IMR-90 (cell line): ENCODE measurements around the gene RHBDF2.

Source experiments
- CEBPB ChIP-seq: IDR thresholded peaks from 2 replicates; pipeline ENCODE4 v1.6.1; 2012; ENCODE audit warnings: low read depth, low read length, improper control_type of control experiment
- CHD1 ChIP-seq: IDR thresholded peaks from 2 replicates; pipeline ENCODE4 v1.6.1; 2012; ENCODE audit warnings: low read depth, low read length, improper control_type of control experiment
- FOS ChIP-seq: fragments of 150-350 bp; IDR thresholded peaks from 2 replicates; pipeline ENCODE4 v1.6.1; 2016; ENCODE audit warnings: low read depth, low read length
- MAFK ChIP-seq: IDR thresholded peaks from 2 replicates; pipeline ENCODE4 v1.6.1; 2012; ENCODE audit warnings: low read depth, low read length, improper control_type of control experiment
- MXI1 ChIP-seq: IDR thresholded peaks from 2 replicates; pipeline ENCODE4 v1.6.1; 2012; ENCODE audit warnings: low read depth, mild to moderate bottlenecking, low read length, moderate library complexity, borderline replicate concordance
- NFE2L2 ChIP-seq: fragments of 150-350 bp; IDR thresholded peaks from 2 replicates; pipeline ENCODE4 v1.6.1; 2016; ENCODE audit warnings: low read depth, mild to moderate bottlenecking, low read length
- POLR2A ChIP-seq: IDR thresholded peaks from 2 replicates; pipeline ENCODE4 v1.6.1; 2012; ENCODE audit warnings: mild to moderate bottlenecking, low read depth, low read length
- RAD21 ChIP-seq: IDR thresholded peaks from 2 replicates; pipeline ENCODE4 v1.6.1; 2012; ENCODE audit warnings: low read length, improper control_type of control experiment
- RFX5 ChIP-seq: IDR thresholded peaks from 2 replicates; pipeline ENCODE4 v1.8.0; 2012; ENCODE audit warnings: low read depth, mild to moderate bottlenecking, low read length, moderate library complexity
- TF ChIP-seq, protein P1 (sequence below): fragments of 150-350 bp; IDR thresholded peaks from 2 replicates; pipeline ENCODE4 v1.6.1; 2017; ENCODE audit warnings: mild to moderate bottlenecking, antibody characterized with exemption, low read length, low read depth
- TF ChIP-seq, protein P2 (sequence below): conservative IDR thresholded peaks from 2 replicates; pipeline ENCODE4 v1.5.1; 2012; ENCODE audit warnings: mild to moderate bottlenecking, low read depth, low read length, improper control_type of control experiment

DNA sequence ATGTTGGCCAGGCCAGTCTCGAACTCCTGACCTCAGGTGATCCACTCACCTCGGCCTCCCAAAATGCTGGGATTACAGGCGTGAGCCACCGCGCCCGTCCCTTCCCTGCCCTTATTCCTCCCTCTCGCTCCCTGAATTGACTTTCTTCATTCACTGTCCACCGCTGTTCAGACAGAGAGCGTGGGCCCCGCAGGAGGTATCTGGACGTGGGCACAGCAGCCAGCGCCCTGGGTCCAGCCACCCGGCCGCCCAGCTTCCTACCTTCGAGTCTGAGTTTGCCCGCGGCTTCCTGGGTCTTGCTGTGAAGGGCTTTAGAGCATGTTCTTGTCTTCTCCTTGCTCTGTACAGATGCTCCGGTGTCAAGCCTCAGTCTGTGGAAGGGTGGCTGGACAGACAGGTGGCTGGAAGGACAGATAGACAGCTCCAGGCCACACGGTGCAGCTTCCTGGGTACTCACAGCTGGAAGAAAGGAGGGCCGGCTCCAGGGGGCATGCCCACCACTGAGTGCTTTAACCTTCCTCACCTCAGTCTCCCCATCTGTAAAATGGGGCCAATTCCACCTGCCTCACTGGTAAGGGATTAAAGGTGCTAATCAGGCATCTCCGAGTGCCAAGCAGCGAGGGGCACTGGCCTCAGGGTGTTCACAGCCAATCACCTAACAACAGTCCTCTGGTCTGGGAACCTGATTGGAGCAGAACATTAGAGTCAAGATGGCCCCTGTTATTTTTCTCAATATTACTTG, 13.6 kb downstream of the RHBDF2 start:
- no peak for TF ChIP-seq NFE2L2
- TF ChIP-seq, protein P1, sequence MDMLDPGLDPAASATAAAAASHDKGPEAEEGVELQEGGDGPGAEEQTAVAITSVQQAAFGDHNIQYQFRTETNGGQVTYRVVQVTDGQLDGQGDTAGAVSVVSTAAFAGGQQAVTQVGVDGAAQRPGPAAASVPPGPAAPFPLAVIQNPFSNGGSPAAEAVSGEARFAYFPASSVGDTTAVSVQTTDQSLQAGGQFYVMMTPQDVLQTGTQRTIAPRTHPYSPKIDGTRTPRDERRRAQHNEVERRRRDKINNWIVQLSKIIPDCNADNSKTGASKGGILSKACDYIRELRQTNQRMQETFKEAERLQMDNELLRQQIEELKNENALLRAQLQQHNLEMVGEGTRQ: no peak
- TF ChIP-seq, protein P2, sequence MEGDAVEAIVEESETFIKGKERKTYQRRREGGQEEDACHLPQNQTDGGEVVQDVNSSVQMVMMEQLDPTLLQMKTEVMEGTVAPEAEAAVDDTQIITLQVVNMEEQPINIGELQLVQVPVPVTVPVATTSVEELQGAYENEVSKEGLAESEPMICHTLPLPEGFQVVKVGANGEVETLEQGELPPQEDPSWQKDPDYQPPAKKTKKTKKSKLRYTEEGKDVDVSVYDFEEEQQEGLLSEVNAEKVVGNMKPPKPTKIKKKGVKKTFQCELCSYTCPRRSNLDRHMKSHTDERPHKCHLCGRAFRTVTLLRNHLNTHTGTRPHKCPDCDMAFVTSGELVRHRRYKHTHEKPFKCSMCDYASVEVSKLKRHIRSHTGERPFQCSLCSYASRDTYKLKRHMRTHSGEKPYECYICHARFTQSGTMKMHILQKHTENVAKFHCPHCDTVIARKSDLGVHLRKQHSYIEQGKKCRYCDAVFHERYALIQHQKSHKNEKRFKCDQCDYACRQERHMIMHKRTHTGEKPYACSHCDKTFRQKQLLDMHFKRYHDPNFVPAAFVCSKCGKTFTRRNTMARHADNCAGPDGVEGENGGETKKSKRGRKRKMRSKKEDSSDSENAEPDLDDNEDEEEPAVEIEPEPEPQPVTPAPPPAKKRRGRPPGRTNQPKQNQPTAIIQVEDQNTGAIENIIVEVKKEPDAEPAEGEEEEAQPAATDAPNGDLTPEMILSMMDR: no peak
- TF ChIP-seq CEBPB: no peak
- no peak for TF ChIP-seq POLR2A
- TF ChIP-seq FOS: no peak
- TF ChIP-seq RAD21: no peak
- TF ChIP-seq MXI1: no peak
- no peak for TF ChIP-seq RFX5
- TF ChIP-seq MAFK: no peak
- no peak for TF ChIP-seq CHD1
